HG02759 (cell line): ENCODE measurements around the gene ZSWIM6.

Experiments
- ATAC-seq: cut with Tn5 transposase; IDR thresholded peaks from one replicate; pipeline ENCODE4 v1.9.1; 2021; ENCODE audit warnings: mild to moderate bottlenecking, moderate library complexity; ENCODE audit not compliant: unreplicated experiment

Gene ZSWIM6

GRCh38 chr5:61525512-61526206 lies 193.6 kb downstream of the ZSWIM6 start:
- ATAC-seq = no peak

GRCh38 chr5:61526207-61526519 lies 194.1 kb downstream of the ZSWIM6 start:
- ATAC-seq = no peak

GRCh38 chr5:61532983-61533382 lies 200.9 kb downstream of the ZSWIM6 start:
- ATAC-seq = no peak

GRCh38 chr5:61534481-61535267 lies 202.6 kb downstream of the ZSWIM6 start:
- ATAC-seq = peak; percentile 86

GRCh38 chr5:61535828-61536227 lies 203.8 kb downstream of the ZSWIM6 start:
- ATAC-seq = no peak

- ATAC-seq = no peak
Observed at GRCh38 chr5:61536922-61537321, 204.9 kb downstream of the ZSWIM6 start.

- ATAC-seq = no peak
Observed at GRCh38 chr5:61538722-61539501, 206.9 kb downstream of the ZSWIM6 start.

GRCh38 chr5:61549530-61549929 lies 217.5 kb downstream of the ZSWIM6 start:
- no peak for ATAC-seq

- no peak for ATAC-seq
Observed at GRCh38 chr5:61551637-61552313, 219.7 kb downstream of the ZSWIM6 start.

- ATAC-seq = no peak
Observed at GRCh38 chr5:61559146-61559545, 227.1 kb downstream of the ZSWIM6 start.

GRCh38 chr5:61559722-61560121 lies 227.7 kb downstream of the ZSWIM6 start:
- ATAC-seq = no peak

GRCh38 chr5:61563401-61563800 lies 231.3 kb downstream of the ZSWIM6 start:
- no peak for ATAC-seq

- no peak for ATAC-seq
Observed at GRCh38 chr5:61567337-61567736, 235.3 kb downstream of the ZSWIM6 start.

GRCh38 chr5:61569353-61569752 lies 237.3 kb downstream of the ZSWIM6 start:
- ATAC-seq = no peak

- no peak for ATAC-seq
Observed at GRCh38 chr5:61570767-61571166, 238.7 kb downstream of the ZSWIM6 start.

- no peak for ATAC-seq
Observed at GRCh38 chr5:61572959-61573358, 240.9 kb downstream of the ZSWIM6 start.

GRCh38 chr5:61575103-61575502 lies 243.0 kb downstream of the ZSWIM6 start:
- no peak for ATAC-seq

- ATAC-seq = no peak
Observed at GRCh38 chr5:61575581-61575980, 243.5 kb downstream of the ZSWIM6 start.

- ATAC-seq = no peak
Observed at GRCh38 chr5:61576556-61576955, 244.5 kb downstream of the ZSWIM6 start.

GRCh38 chr5:61578858-61579503 lies 246.9 kb downstream of the ZSWIM6 start:
- no peak for ATAC-seq
